GM12878 (cell line): ENCODE results near the gene AFAP1L2. TPM values are rescaled to one million over a fixed set of nuclear protein-coding genes. Genes with fewer than 3 reads are reported as not detected.
A peak's percentile ranks its signal among the peaks of the same experiment; 100 is the strongest.

Source experiments
- ATF2 ChIP-seq: IDR thresholded peaks from 2 replicates; pipeline ENCODE4 v1.6.1; 2012; ENCODE audit warnings: low read length, inconsistent platforms
- BHLHE40 ChIP-seq, 2 experiments: fragments of 450-650 bp in 1 of 2; IDR thresholded peaks; 2 replicates each; pipeline ENCODE4 v1.6.1; 2011 to 2017; ENCODE audit warnings: low read depth in 2 of 2, borderline replicate concordance in 1 of 2, improper control_type of control experiment in 1 of 2, low read length in 1 of 2, mild to moderate bottlenecking in 1 of 2
- CEBPB ChIP-seq, 2 experiments: fragments of 150-350 bp in 1 of 2; IDR thresholded peaks; 2 replicates each; pipeline ENCODE4 v1.6.1; 2012 to 2014; ENCODE audit warnings: low read depth in 2 of 2, low read length in 2 of 2, borderline replicate concordance in 1 of 2, inconsistent platforms in 1 of 2
- CHD2 ChIP-seq: IDR thresholded peaks from 2 replicates; pipeline ENCODE4 v1.6.1; 2011; ENCODE audit warnings: low read depth, low read length, improper control_type of control experiment, borderline replicate concordance
- E4F1 ChIP-seq: fragments of 450-650 bp; IDR thresholded peaks from 2 replicates; pipeline ENCODE4 v1.6.1; 2018; ENCODE audit warnings: borderline replicate concordance, mild to moderate bottlenecking; ENCODE audit not compliant: partially characterized antibody
- KAT2A ChIP-seq: conservative IDR thresholded peaks from 2 replicates; pipeline ENCODE4 v1.6.1; 2011; ENCODE audit warnings: low read depth, low read length; ENCODE audit not compliant: control insufficient read depth
- NR2F1 ChIP-seq: fragments of 450-650 bp; conservative IDR thresholded peaks from 2 replicates; pipeline ENCODE4 v1.6.1; 2017; ENCODE audit warnings: mild to moderate bottlenecking
- RBBP5 ChIP-seq: fragments of 200-600 bp; sonication (generic); conservative IDR thresholded peaks from 2 replicates; pipeline ENCODE4 v1.6.1; 2016
- STAT1 ChIP-seq: fragments of 450-650 bp; conservative IDR thresholded peaks from 2 replicates; pipeline ENCODE4 v1.6.1; 2014; ENCODE audit warnings: antibody characterized with exemption, mild to moderate bottlenecking
- polyA plus RNA-seq, 11 experiments: library from polyadenylated mRNA; depleted of rRNA in 4 of 11; unstranded in 6 of 11; stranded (reverse) in 5 of 11; fragments of >200 nt; fragmentation: Nextera tagmentation in 4 of 11; fragmentation: Illumina TruSeq in 1 of 11; extraction: Ambion mirVana in 4 of 11; extraction: Trizol in 1 of 11; gene quantifications; 1 replicate in 1 of 11; 2 replicates in 10 of 11; pipeline versions ENCODE4 v1.2.1 to v1.2.3, GENCODE V29; 2011 to 2016; ENCODE audit warnings: inconsistent platforms in 2 of 11, missing spikeins in 2 of 11, low read depth in 1 of 11
- total RNA-seq, 4 experiments: library from RNA; depleted of rRNA in 3 of 4; stranded (reverse); fragments of >200 nt in 3 of 4; fragmentation: Illumina TruSeq in 1 of 4; extraction: Trizol in 1 of 4; gene quantifications; 2 replicates each; pipeline versions ENCODE4 v1.2.1 to v1.2.3, GENCODE V29; 2013 to 2021

Gene AFAP1L2
- total and polyA plus RNA-seq, 10 of the 15 experiments (the other 5 are each of a cell fraction or from before 2014, with no cell fraction given): 0.03 to 4.0 (median 0.34) TPM

GRCh38 chr10:114400091-114400490 lies 4.2 kb downstream of the AFAP1L2 start (continued):
- TF ChIP-seq KAT2A: no peak
- TF ChIP-seq CEBPB (IDR thresholded peaks at IDR 0.05; ENCODE audit: borderline replicate concordance in 1 of 2, low read depth in 2 of 2, low read length in 2 of 2): no peak
- TF ChIP-seq E4F1: no peak
- TF ChIP-seq BHLHE40 (IDR thresholded peaks at IDR 0.05; ENCODE audit: borderline replicate concordance in 1 of 2, low read depth in 2 of 2, low read length in 1 of 2): no peak
- TF ChIP-seq ATF2: peak; percentile 15; the same call in 1 of the 2 replicates
- no peak for TF ChIP-seq CHD2
- TF ChIP-seq RBBP5: no peak
- no peak for TF ChIP-seq STAT1
- peak; percentile 91 for TF ChIP-seq NR2F1
